GM12873 (cell line): ENCODE measurements around the gene DBH.

ENCODE experiments used
- CTCF ChIP-seq: IDR thresholded peaks from 2 replicates; pipeline ENCODE4 v1.5.1; 2012; ENCODE audit warnings: low read depth, mild to moderate bottlenecking, moderate library complexity, low read length, control low read depth; ENCODE audit not compliant: insufficient read depth; ENCODE audit errors: missing control alignments

DBH gene

GRCh38 chr9:133609311-133610098, 26.7 kb upstream of the DBH start, which contains the start of gene FAM163B:
Gene FAM163B (minus strand): TSS chr9:133609389. CDS start chr9:133580223, 29,166 bp downstream.
- TF ChIP-seq CTCF: no peak

- no peak for TF ChIP-seq CTCF
Measured at GRCh38 chr9:133610845-133611244, 25.3 kb upstream of the DBH start.

GRCh38 chr9:133612051-133612450, 24.1 kb upstream of the DBH start:
- TF ChIP-seq CTCF: no peak

GRCh38 chr9:133612816-133613215, 23.3 kb upstream of the DBH start:
- no peak for TF ChIP-seq CTCF

- no peak for TF ChIP-seq CTCF
Measured at GRCh38 chr9:133613432-133613831, 22.7 kb upstream of the DBH start.

- no peak for TF ChIP-seq CTCF
Measured at GRCh38 chr9:133614056-133614455, 22.1 kb upstream of the DBH start.

- no peak for TF ChIP-seq CTCF
Measured at GRCh38 chr9:133614678-133615077, 21.5 kb upstream of the DBH start.

GRCh38 chr9:133615186-133615585, 21.0 kb upstream of the DBH start:
- TF ChIP-seq CTCF: no peak
